ENCODE data around the gene MTHFD2L. TPM values are rescaled to one million over a fixed set of nuclear protein-coding genes. Genes with fewer than 3 reads are reported as not detected.

The MTHFD2L gene
- total and polyA plus RNA-seq, 11 donors, result 6.8 to 16.4 (median 11.6) TPM

DNA sequence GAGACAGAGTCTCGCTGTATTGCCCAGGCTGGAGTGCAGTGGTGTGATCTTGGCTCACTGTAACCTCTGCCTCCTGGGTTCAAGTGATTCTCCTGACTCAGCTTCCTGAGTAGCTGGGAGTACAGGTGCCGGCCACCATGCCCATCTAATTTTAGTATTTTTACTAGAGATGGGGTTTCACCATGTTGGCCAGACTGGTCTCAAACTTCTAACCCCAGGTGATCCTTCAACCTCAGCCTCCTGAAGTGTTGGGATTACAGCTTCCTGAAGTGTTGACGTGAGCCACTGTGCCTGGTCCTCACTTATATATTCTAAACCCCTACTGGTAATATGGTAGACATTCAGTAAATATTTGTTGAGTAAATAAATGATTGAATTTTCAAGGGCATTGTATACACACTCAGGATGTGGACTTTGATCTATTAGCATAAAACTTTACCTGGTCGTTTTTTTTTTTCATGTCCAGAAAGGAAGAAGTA is 33.0 kb downstream of the MTHFD2L start:
- DNase-seq, result no peak

DNA sequence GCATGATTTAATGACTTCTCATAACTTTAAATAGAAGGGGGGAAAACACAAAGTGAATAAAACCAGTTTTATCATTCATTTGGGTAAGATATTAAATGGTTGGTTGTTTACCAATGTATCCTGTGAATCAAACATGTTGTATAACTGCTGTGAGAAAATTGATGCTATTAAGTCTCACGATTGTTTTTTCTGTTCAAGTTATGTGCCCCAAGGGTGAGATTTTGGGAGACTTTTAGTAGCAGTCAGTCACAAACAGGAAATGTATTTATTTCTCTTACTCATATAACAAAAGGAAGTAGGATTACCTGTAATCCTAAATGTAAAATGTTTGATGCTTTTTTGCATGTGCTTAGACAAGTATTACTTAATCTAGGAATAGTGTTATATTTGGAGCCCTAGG is 39.2 kb downstream of the MTHFD2L start:
- Histone ChIP-seq H3K4me3 (no peak overlapping the region), H3K9me3 (peaks cover 0 to 9% (median 0%) of the 10 kb centered on the region in 12 donors), H3K27ac (no peak overlapping the region), H3K27me3 (no peaks in the 10 kb centered on the region), H3K36me3 (peaks cover 0 to 19% (median 5%) of the 10 kb centered on the region in 9 donors), H3K4me1 (no peaks in the 10 kb centered on the region)
- DNase-seq, result no peak
- WGBS, 4 donors, result 45 to 72% (median 61%) methylated on average over 1 of the region's 1 CpG
- TF ChIP-seq, protein P1, sequence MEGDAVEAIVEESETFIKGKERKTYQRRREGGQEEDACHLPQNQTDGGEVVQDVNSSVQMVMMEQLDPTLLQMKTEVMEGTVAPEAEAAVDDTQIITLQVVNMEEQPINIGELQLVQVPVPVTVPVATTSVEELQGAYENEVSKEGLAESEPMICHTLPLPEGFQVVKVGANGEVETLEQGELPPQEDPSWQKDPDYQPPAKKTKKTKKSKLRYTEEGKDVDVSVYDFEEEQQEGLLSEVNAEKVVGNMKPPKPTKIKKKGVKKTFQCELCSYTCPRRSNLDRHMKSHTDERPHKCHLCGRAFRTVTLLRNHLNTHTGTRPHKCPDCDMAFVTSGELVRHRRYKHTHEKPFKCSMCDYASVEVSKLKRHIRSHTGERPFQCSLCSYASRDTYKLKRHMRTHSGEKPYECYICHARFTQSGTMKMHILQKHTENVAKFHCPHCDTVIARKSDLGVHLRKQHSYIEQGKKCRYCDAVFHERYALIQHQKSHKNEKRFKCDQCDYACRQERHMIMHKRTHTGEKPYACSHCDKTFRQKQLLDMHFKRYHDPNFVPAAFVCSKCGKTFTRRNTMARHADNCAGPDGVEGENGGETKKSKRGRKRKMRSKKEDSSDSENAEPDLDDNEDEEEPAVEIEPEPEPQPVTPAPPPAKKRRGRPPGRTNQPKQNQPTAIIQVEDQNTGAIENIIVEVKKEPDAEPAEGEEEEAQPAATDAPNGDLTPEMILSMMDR (IDR thresholded peaks at IDR 0.05), result no peak
- TF ChIP-seq POLR2A (IDR thresholded peaks at IDR 0.05), result no peak
- intact Hi-C loops (cut with DNase I), result no loop called here
- no peak for ATAC-seq

More for the DNA sequence above, 33.0 kb downstream of the MTHFD2L start:
- intact Hi-C loops (cut with DNase I), result loop anchor here in 1 of 10 donors (5.0 kb wide), 1 partner anchor 121 kb away; no protein-coding TSS in a partner anchor
- H3K4me3 ChIP-seq, result no peak overlapping the region
- H3K27me3 ChIP-seq, result no peaks in the 10 kb centered on the region
- no peaks in the 10 kb centered on the region for H3K4me1 ChIP-seq
- 64 to 69% (median 69%) methylated on average over 4 of the region's 4 CpGs for WGBS, 4 donors
- no peak for ATAC-seq
- H3K36me3 ChIP-seq, result no peaks in the 10 kb centered on the region
- peaks cover 0 to 9% (median 0%) of the 10 kb centered on the region in 12 donors for H3K9me3 ChIP-seq
- TF ChIP-seq POLR2A (IDR thresholded peaks at IDR 0.05), result no peak
- TF ChIP-seq, protein P1 (IDR thresholded peaks at IDR 0.05), result no peak
- H3K27ac ChIP-seq, result no peak overlapping the region

DNA sequence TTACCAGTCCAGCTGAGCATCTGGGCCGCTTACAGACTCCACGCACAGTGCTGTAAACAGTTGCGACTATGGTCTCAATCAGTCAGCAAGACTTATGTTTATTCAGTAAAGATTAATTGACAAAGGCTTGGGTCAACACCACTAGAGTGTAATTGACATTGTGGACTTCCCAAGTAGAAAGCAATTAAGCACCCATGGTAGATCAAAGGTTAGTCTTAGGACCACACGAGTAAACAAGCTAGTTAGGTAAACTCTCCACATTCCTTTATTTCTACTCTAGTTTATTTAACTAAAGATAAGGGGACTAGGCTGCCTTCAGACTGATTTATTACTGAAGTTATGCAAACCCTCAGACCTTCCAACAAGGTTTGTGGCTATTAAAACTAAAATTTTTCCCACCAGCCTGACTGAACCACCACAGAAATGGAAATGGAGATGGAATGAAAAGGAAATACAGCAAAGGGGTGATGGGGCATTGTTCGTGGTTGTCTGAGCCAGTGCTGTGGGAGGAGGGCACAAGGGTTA is 44.2 kb downstream of the MTHFD2L start:
- Histone ChIP-seq H3K27ac (no peak overlapping the region), H3K4me3 (no peak overlapping the region), H3K9me3 (no peaks in the 10 kb centered on the region), H3K4me1 (peaks cover 0 to 21% (median 5%) of the 10 kb centered on the region in 12 donors), H3K27me3 (no peaks in the 10 kb centered on the region), H3K36me3 (peaks cover 0 to 20% (median 7%) of the 10 kb centered on the region in 9 donors)
- DNase-seq (no peak), ATAC-seq (no peak)
- intact Hi-C loops (cut with DNase I), result no loop called here
- WGBS, 4 donors, result 69 to 82% (median 78%) methylated on average over 5 of the region's 5 CpGs
- TF ChIP-seq, protein P1 (IDR thresholded peaks at IDR 0.05), result no peak
- TF ChIP-seq POLR2A (IDR thresholded peaks at IDR 0.05), result no peak

DNA sequence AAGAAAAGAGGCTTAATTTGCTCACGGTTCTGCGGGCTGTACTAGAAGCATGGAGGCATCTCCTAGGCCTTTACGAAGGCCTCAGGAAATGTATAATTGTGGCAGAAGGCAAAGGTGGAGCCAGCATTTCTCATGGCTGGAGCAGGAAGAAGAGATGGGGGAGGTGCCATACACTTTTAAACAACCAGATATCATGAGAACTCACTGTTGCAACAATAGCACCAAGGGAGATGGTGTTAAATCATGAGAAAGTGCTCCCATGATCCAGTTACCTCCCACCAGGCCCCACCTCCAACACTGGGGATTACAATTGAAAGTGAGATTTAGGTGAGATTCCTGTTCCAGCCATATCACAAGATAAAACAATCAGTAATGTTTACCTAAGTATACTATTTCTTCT is 45.5 kb downstream of the MTHFD2L start:
- intact Hi-C loops (cut with DNase I), result no loop called here
- no peak overlapping the region for H3K4me3 ChIP-seq
- DNase-seq, result no peak
- H3K27me3 ChIP-seq, result no peaks in the 10 kb centered on the region
- TF ChIP-seq, protein P1 (IDR thresholded peaks at IDR 0.05), result no peak
- no peak for TF ChIP-seq POLR2A (IDR thresholded peaks at IDR 0.05)
- 83 to 93% (median 87%) methylated on average over 3 of the region's 3 CpGs for WGBS, 4 donors
- peaks cover 0 to 20% (median 7%) of the 10 kb centered on the region in 9 donors for H3K36me3 ChIP-seq
- H3K27ac ChIP-seq, result no peak overlapping the region
- peaks cover 0 to 23% (median 5%) of the 10 kb centered on the region in 12 donors for H3K4me1 ChIP-seq
- no peaks in the 10 kb centered on the region for H3K9me3 ChIP-seq
- no peak for ATAC-seq
